HG03460 (cell line): ENCODE measurements around the gene PLA2G4E.

Source experiments
- ATAC-seq: cut with Tn5 transposase; IDR thresholded peaks from one replicate; pipeline ENCODE4 v1.9.1; 2021; ENCODE audit not compliant: unreplicated experiment

PLA2G4E gene

GRCh38 chr15:41979493-41980266, 41.2 kb downstream of the PLA2G4E start:
- no peak for ATAC-seq

GRCh38 chr15:41978534-41978933, 42.3 kb downstream of the PLA2G4E start:
- ATAC-seq, result no peak

DNA sequence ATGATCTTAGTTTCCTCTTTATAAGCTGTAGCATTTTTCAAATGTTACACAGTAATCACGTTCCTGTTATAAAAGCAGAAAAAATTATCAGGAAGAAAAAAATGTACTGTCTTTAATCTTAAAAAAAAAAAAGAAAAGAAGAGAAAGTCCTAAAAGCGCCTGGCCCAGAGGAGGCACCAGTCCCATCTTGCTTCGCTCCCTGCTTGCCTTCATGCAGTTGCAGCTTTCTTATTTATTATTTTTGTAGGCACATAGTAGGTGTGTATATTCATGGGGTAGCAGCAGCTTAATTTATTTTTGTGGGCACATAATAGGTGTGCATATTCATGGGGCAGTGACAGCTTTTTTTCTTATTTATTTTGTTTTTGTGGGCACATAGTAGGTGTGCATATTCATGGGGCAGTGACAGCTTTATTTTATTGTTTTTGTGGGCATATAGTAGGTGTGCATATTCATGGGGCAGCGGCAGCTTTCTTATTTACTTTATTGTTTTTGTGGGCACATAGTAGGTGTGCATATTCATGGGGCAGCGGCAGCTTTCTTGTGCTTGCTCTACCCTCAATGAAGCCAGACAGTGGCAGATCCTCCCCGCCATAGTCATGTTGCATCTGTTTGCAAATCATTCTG, 43.0 kb downstream of the PLA2G4E start:
- ATAC-seq, result no peak

GRCh38 chr15:41975669-41976068, 45.2 kb downstream of the PLA2G4E start:
- ATAC-seq, result no peak

DNA sequence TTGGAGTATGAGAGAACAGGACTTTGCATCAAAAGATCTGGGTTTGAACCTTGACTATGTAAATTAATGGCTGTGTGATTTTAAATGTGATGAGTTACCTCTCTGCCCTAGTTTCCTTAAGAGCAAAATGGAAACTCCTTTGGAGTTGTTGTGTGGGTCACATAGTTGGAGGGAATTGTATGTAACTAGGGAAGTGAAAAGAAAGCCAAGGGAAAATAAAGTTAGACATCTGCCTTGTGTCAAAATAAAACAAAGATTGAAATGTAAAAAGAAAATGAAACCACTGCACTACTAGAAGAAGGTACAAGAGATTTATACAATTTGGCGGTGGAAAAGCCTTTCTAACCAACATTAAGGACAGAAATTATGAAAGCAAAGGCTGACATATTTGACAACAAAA, 46.8 kb downstream of the PLA2G4E start:
- no peak for ATAC-seq

DNA sequence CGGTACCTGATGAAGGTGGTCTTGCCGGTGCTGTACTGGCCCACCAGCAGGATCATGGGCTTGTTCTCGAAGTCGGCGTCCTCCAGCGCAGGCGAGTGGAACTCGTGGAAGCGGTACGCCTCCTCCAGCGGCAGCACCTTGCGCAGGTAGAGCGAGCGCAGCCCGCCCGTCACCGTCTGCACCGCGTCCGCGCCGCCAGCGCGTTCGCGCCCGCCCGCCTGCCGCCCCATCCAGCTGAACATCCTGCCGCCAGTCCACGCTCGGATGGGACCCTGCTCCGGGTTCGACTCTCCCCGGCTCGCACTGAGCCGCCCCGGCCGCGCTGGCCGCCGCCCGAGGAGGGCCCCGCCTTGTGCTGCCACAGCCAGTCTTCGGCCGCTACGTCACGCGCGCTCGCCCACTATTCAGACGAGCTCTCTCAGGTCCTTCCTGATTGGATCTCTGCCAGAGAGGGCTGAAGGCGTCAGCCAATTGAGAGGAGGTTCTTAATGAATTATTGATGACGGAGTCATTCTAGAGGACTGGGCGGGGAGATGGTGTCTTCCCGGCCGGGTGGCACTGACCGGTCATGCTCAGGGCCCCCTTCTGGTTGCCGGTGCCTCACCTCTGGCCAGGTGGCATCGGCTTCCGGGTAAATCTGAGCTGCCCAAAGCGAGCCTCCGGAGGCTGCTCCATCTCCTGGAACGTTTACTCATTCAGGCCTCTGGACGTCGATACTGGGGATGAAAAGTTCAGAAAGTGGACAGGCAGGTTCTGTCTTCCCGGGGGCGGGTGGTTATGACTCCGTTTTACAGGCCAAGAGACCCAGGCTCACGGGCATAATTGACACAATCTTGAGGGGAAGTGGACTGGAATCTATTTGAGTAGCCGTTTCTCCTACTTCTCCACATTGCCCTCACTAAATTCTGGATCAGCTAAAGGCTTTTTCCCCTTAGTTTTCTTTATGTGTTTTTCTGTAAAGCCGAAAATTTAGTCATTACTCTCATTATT, 48.3 kb downstream of the PLA2G4E start, which contains the start of gene EHD4:
Gene EHD4 (minus strand): TSS at position 305 of the 990 bp plus-strand sequence. CDS start 63 bp downstream, at position 242.
- ATAC-seq, result peak; percentile 65

- ATAC-seq, result peak; percentile 17
Observed at GRCh38 chr15:41971895-41972252, 49.0 kb downstream of the PLA2G4E start.

DNA sequence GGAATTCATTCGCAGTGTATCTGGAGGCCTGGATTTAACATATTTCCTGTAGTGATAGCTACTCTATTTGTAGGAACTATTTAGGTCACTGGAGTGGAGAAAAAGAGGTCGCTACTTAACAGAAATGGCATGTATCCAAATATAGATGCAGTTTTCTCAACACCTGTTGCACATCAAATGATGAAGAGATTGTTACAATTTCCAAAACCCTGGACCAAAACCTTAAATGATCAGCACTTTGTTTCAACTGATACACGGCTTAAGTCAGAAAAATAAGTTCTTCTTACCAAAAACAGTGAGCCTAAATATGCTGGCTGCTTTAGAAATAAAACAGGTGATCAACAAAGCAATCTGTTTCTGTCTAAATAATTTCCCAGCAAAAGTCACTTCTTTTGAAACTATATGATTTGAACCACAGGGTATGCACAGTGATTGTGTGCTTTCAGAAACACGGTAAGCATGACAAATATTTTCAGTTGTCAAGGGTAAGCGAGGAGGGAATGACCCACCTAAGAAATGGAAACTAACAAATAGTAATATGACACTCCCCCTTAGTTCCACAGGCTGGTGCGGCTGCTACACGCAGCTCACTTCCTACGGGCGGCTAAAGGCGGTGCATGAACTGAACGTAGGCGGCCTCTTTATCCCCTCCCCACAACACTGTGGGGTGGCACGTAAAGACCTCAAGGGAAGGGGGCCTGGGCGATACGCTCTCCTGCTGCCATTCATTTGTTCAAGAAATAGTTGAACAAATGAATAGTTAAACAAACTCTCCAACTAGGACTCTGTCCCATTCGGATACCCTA, 49.5 kb downstream of the PLA2G4E start:
- ATAC-seq, result peak; percentile 51

GRCh38 chr15:41970456-41970855, 50.4 kb downstream of the PLA2G4E start:
- ATAC-seq, result no peak

GRCh38 chr15:41969851-41970431, 50.9 kb downstream of the PLA2G4E start:
- ATAC-seq, result no peak

- ATAC-seq, result no peak
Observed at GRCh38 chr15:41968701-41969100, 52.1 kb downstream of the PLA2G4E start.

DNA sequence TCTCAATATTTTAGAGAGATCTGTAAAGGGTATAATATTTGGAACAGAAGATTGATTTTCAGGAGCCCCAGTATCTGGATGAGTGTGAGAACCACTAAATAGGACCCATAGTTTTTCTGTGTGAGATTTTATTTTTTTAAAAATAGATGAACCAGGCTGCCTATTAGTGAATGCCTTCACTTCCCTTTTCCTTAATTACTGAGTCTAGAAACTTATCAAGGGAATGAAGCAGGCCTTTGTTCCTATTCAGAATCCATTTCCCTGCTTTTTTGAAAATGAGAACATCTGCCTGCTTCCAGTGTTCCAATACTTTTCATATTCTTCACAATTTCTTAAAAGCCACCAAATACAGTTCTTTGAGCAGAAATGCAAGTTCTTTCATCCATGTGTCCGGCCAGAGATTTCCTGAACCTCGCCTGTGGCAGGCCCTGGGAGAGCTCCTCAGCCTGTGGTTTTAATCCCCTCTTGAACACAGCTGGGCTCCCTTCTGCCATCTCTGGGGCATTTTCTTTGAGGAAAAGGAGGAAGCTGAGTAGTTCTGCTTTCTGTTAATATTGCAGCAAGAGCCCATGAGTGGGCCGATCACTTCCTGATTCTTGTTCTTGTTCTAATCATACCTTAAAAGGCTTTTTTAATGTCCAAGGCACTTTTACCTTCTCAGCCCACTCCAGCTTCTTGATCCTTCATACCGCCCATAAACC, 53.2 kb downstream of the PLA2G4E start:
- no peak for ATAC-seq

DNA sequence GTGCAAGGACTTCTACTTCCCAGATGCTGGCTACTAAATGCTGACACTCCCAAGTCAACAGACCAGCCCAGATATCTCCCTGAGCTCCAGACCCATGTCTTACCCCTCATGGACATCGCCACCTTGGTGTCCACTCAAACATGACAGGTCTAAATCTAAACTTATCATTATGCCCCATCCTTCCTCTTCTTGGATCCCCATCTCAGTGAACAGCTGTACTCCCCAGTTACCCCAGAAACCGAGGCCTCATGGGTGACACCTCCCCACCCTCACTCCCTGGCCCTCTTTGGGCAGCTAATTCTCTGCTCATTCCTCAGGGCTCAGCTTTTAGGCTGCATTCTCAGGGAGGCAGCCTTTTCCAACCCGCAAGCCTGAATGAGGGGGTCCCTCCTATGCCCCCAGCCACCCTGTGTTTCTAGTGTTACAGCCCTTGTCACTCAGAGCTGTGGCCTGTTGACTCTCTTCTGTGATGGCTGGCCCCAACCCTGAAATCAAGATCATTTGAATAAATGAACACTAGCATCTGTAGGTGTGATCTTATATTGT, 53.8 kb downstream of the PLA2G4E start:
- ATAC-seq, result no peak

GRCh38 chr15:41966414-41966812, 54.4 kb downstream of the PLA2G4E start:
- ATAC-seq, result no peak

DNA sequence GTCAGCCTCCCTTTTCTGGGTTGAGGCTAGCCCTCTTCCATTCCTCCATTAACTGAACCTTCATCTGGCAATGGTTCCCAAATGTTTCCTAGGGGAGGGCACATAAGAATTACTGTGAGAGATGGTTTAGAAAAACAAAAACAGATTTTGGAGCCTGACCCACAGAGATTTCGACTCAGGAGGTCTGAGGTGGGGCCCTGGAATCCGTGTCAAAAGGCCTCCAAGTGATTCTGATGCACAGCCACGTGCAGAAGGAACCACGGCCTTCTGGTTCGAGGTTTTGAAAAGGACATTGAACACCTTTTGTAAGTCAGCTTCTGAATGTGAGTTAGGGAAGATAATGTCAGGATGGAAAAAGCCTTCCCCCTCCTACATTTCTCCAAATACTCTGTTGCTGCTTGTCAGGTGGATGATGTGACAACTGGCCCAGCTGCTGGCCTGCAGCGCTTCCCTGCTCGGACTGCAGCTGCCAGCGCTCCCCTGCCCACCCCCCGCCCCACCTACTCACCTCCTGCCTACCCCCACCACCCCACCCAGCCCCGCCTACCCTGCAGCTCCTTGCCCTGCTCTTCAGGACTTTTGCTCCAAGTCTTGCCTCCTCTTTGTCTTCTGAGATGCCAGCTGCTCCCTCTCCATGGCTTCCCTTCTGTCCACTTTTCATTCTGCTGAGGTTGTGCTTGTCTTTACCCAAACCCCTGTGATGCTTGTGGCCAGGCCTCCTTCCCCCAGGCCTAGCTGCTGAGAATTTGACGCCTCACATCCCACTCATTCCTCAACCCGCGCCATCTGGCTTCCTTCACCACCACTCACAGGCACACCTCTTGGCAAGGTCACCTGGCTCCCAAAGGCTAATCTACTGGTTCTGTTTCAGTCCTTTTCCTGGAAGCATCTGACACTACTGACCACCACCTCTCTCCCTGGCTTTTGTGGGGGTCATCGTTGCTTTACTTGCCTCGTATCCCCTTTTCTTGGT, 55.1 kb downstream of the PLA2G4E start:
- ATAC-seq, result no peak

DNA sequence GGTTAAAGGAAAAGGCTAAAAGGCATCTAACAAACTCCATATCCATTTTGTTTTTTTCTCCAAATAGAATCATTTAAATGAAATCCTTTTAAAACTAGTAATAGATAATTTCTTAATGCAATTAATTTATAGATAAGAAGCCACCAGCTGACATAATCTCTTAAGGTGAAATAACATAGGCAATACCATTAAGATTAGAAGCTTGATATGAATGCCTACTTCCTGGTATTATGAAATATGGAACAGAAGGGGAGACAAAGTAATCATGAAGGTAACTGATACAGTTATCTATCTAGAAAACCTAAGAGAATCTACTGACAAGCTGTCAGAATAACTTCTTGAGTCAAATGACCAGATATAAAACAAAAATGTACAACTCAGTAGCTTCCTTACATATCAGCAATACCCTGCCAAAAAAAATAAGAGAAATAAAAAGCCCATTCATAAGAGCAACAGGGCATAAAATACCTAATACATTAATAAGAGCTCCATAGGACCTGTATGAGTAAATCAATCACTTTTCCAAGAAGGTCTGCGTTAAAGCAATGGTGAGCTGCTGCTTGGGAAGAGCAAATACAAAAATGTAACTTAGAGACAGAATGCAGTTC, 59.1 kb downstream of the PLA2G4E start:
- no peak for ATAC-seq

DNA sequence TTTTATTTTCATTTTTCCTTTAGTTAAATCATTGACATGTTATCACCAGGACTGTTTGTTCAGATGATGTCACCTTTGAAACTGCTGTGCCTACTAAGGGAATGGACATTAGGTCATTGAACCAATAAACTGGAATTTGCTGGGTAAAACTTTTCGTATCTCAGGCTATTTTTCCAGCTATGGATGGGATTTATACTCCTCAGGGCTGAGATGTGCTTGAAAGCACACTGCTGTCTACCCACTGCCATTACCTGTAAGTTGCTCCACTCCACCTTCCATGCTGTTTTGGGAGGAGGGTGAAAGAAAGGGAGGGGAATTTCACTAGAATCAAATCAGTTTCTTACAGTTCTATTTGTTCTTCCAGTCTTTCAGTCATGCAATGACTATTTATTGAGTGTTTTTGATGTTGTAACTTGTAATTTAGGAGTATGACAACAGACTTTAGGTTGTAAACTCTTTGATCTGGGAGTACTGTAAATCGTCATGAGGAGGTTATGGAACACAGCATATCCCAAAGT, 59.8 kb downstream of the PLA2G4E start:
- no peak for ATAC-seq
